MM.1S (cell line): ENCODE data around the gene SV2B.

ENCODE experiments used
- DNase-seq: peaks from one replicate; pipeline ENCODE4 v3.0.0-alpha.2; 2015
- H2AFZ ChIP-seq: fragments of 300-600 bp; sonication (generic); 2 replicates; pipeline ENCODE4 v1.6.0; 2016; ENCODE audit warnings: antibody characterized with exemption, low read length
- H3F3A ChIP-seq: fragments of 300-600 bp; sonication (generic); 2 replicates; pipeline ENCODE4 v1.6.1; 2016; ENCODE audit warnings: mild to moderate bottlenecking, antibody characterized with exemption, low read length, moderate library complexity, mixed read lengths; ENCODE audit not compliant: insufficient read depth
- H3K27ac ChIP-seq: fragments of 300-600 bp; sonication (generic); 2 replicates; pipeline ENCODE4 v1.5.1; 2016; ENCODE audit warnings: mild to moderate bottlenecking, low read length
- H3K27me3 ChIP-seq: fragments of 300-600 bp; sonication (generic); replicated peaks from 2 replicates; pipeline ENCODE4 v1.6.0; 2016; ENCODE audit warnings: low read length; ENCODE audit not compliant: insufficient read depth
- H3K36me3 ChIP-seq: fragments of 300-600 bp; sonication (generic); replicated peaks from 2 replicates; pipeline ENCODE4 v1.6.1; 2016; ENCODE audit warnings: mild to moderate bottlenecking, low read length, mixed read lengths; ENCODE audit not compliant: insufficient read depth
- H3K4me1 ChIP-seq: fragments of 300-600 bp; sonication (generic); 2 replicates; pipeline ENCODE4 v1.6.1; 2016; ENCODE audit warnings: low read length, mixed read lengths
- H3K4me2 ChIP-seq: fragments of 300-600 bp; sonication (generic); 2 replicates; pipeline ENCODE4 v1.6.0; 2016; ENCODE audit warnings: low read depth, low read length
- H3K4me3 ChIP-seq: fragments of 300-600 bp; sonication (generic); 2 replicates; pipeline ENCODE4 v1.5.1; 2016; ENCODE audit warnings: low read length, mixed read lengths
- H3K79me2 ChIP-seq: fragments of 300-600 bp; sonication (generic); 2 replicates; pipeline ENCODE4 v1.6.1; 2016; ENCODE audit warnings: mixed run types, low read length, mixed read lengths
- H3K9ac ChIP-seq: fragments of 300-600 bp; sonication (generic); 2 replicates; pipeline ENCODE4 v1.6.1; 2016; ENCODE audit warnings: low read length, mixed read lengths
- H3K9me2 ChIP-seq: fragments of 300-600 bp; sonication (generic); replicated peaks from 2 replicates; pipeline ENCODE4 v1.6.1; 2016; ENCODE audit warnings: mild to moderate bottlenecking, low read length, mixed read lengths; ENCODE audit not compliant: insufficient read depth
- H3K9me3 ChIP-seq: fragments of 300-600 bp; sonication (generic); replicated peaks from 2 replicates; pipeline ENCODE4 v1.6.1; 2016; ENCODE audit warnings: mild to moderate bottlenecking, low read length, mixed read lengths; ENCODE audit not compliant: insufficient read depth
- H4K20me1 ChIP-seq: fragments of 300-600 bp; sonication (generic); 2 replicates; pipeline ENCODE4 v1.6.1; 2016; ENCODE audit warnings: mild to moderate bottlenecking, low read length, moderate library complexity, mixed read lengths; ENCODE audit not compliant: insufficient read depth
- CTCF ChIP-seq: fragments of 300-600 bp; sonication (generic); IDR thresholded peaks from 2 replicates; pipeline ENCODE4 v1.5.1; 2016; ENCODE audit warnings: antibody characterized with exemption, low read length, mixed read lengths
- EZH2 ChIP-seq: fragments of 300-600 bp; sonication (generic); optimal IDR thresholded peaks from 2 replicates; pipeline ENCODE3; 2017; ENCODE audit warnings: low read depth, mild to moderate bottlenecking, antibody characterized with exemption, low read length, mixed read lengths
- EZH2phosphoT487 ChIP-seq: fragments of 300-600 bp; sonication (generic); IDR thresholded peaks from 2 replicates; pipeline ENCODE4 v1.6.1; 2018; ENCODE audit warnings: antibody characterized with exemption, low read length

SV2B gene

GRCh38 chr15:91153954-91154353, 53.9 kb downstream of the SV2B start:
- Histone ChIP-seq H3F3A (no peaks in the 10 kb centered on the region), H3K79me2 (no peaks in the 10 kb centered on the region), H3K9ac (no peak overlapping the region), H2AFZ (no peak overlapping the region), H4K20me1 (no peaks in the 10 kb centered on the region), H3K27ac (no peak overlapping the region), H3K4me1 (no peaks in the 10 kb centered on the region), H3K9me3 (no peaks in the 10 kb centered on the region), H3K27me3 (no peaks in the 10 kb centered on the region), H3K36me3 (no peaks in the 10 kb centered on the region), H3K9me2 (no peaks in the 10 kb centered on the region), H3K4me2 (no peak overlapping the region), H3K4me3 (no peak overlapping the region)
- TF ChIP-seq EZH2phosphoT487 = no peak
- TF ChIP-seq CTCF = no peak
- no peak for TF ChIP-seq EZH2
- no peak for DNase-seq

GRCh38 chr15:91156175-91156726, 56.2 kb downstream of the SV2B start:
- Histone ChIP-seq H3K9ac (no peak overlapping the region), H3K27ac (no peak overlapping the region), H3K9me2 (no peaks in the 10 kb centered on the region), H3K9me3 (no peaks in the 10 kb centered on the region), H3K4me1 (no peaks in the 10 kb centered on the region), H4K20me1 (no peaks in the 10 kb centered on the region), H3K4me3 (no peak overlapping the region), H2AFZ (no peak overlapping the region), H3K4me2 (no peak overlapping the region), H3K27me3 (no peaks in the 10 kb centered on the region), H3F3A (no peaks in the 10 kb centered on the region), H3K79me2 (no peaks in the 10 kb centered on the region), H3K36me3 (no peaks in the 10 kb centered on the region)
- no peak for TF ChIP-seq CTCF
- TF ChIP-seq EZH2 = no peak
- no peak for TF ChIP-seq EZH2phosphoT487
- DNase-seq = no peak

- Histone ChIP-seq H2AFZ (no peak overlapping the region), H3K4me2 (no peak overlapping the region), H3K4me1 (no peaks in the 10 kb centered on the region), H3K27ac (no peak overlapping the region), H3K36me3 (no peaks in the 10 kb centered on the region), H3F3A (no peaks in the 10 kb centered on the region), H3K4me3 (no peak overlapping the region), H3K9me2 (no peaks in the 10 kb centered on the region), H3K9ac (no peak overlapping the region), H3K9me3 (no peaks in the 10 kb centered on the region), H3K79me2 (no peaks in the 10 kb centered on the region), H3K27me3 (no peaks in the 10 kb centered on the region), H4K20me1 (no peaks in the 10 kb centered on the region)
- TF ChIP-seq EZH2phosphoT487 (no peak), EZH2 (no peak), CTCF (no peak)
- DNase-seq = no peak
Observed at GRCh38 chr15:91158415-91159394, 58.6 kb downstream of the SV2B start.
